Endometrial microvascular endothelial cells (primary cell): ENCODE results near the gene SAP30BP. TPM values are rescaled to one million over a fixed set of nuclear protein-coding genes. Genes with fewer than 3 reads are reported as not detected.

Source experiments
- in situ Hi-C: cut with HindIII; loops from 2 replicates; pipeline ENCODE4 v1.10.0; 2017; ENCODE audit warnings: low sequenced_read_pairs, low pct_unique_long_range_greater_than_20kb; ENCODE audit errors: inconsistent ontology term
- total RNA-seq: library from RNA; depleted of rRNA; stranded (reverse); fragments of >200 nt; gene quantifications from one replicate; pipeline ENCODE4 v1.2.3, GENCODE V29; 2015; ENCODE audit errors: inconsistent ontology term

SAP30BP gene
- total RNA-seq, 1 donor from 2014 or later, result 107 TPM

DNA sequence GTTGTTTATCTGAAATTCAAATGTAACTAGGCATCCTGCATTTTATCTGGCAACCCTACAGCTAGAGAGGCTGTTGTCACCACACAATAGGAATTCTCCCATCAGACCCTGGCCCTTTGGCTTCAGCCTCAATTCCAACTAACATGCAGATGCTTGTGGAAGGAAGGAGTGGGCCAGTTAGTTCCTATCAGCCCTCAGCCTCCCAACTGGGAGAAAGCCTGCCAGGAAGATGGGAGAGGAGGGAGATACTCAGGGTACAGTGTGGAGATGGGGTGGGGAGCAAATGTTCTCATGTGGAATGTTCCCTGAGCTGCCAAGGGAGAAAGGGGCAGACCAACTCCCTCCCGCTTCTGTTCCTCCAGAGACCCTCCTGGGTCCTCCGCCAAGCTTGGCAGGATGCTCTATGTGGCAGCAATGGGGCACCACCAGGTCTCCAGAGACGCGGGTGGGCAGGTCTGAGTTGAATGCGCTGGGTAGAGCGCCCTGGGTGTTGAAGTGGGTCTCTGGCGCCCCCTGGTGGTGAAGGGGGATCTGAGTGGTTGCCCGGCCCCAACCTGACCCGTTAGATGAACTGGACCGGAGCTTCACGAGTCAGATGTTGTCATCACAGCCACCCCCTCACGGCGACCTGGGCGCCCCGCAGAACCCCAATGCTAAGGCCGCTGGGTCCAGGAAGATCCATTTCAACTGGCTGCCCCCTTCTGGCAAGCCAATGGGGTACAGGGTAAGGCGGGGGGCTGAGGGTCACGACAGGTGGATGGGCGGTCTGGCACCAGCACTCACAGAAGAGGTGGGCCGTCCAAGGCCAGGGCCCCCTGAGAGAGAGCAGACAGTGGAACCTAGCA lies 82.6 kb downstream of the SAP30BP start:
- in situ Hi-C loops, result loop anchor here (5.0 kb wide), 1 partner anchor 67 kb away; no protein-coding TSS in a partner anchor

DNA sequence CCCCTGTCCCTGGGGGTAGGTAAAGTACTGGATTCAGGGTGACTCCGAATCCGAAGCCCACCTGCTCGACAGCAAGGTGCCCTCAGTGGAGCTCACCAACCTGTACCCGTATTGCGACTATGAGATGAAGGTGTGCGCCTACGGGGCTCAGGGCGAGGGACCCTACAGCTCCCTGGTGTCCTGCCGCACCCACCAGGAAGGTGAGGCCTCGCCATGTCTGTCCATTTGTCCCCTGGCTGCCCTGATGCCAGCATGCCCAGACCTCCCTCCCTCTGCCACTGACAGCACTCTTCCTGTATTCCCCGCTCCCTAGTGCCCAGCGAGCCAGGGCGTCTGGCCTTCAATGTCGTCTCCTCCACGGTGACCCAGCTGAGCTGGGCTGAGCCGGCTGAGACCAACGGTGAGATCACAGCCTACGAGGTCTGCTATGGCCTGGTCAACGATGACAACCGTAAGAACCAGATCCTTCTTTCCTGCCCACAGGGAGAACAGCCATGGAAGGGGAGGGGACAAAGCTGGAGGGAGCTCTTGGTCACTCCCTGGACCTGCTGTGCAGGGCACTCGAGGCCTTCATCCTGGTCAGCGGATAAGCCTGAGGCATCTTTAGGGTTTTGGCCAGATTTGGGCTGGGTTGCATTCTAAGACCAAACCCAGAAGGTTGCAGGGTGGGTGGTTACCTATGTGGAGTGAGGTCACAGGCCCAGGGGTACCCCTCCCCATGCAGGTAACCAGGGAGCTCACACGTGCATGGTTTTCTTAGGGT lies 83.7 kb downstream of the SAP30BP start:
- in situ Hi-C loops, result no loop called here

DNA sequence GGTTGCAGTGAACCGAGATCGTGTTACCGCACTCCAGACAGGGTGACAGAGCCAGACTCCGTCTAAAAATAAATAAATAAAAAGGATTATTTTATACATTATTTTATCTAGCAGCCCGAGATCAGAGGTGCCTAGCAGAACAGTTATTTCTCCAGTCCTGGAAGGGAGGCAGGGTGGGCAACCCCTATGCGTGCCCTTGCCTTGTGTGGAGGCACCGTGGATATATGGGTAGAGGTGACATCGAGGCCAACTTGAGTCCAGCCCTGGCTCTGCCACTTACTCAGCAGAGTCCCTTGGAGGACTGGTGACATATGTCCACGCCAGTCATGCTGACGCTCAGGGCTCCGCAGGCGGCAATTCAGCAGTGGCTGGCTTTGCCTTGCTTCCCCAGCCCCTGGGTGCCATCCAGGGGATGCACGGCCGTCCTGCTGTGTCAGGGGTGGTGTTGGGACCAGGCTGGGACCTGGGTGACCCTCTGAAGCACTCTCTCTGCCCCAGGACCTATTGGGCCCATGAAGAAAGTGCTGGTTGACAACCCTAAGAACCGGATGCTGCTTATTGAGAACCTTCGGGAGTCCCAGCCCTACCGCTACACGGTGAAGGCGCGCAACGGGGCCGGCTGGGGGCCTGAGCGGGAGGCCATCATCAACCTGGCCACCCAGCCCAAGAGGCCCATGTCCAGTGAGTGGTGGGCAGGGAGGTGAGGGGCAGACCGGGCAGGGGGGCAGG lies 84.7 kb downstream of the SAP30BP start:
- in situ Hi-C loops, result no loop called here

DNA sequence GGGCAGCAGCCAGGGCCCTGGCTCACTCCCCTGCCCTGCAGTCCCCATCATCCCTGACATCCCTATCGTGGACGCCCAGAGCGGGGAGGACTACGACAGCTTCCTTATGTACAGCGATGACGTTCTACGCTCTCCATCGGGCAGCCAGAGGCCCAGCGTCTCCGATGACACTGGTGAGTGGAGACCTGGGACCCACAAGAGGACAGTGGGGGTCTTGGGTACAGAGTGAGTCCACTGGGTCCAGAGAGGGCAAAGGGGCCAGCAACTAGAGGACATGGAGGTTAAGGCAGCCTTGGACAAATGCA lies 85.2 kb downstream of the SAP30BP start:
- in situ Hi-C loops, result no loop called here

DNA sequence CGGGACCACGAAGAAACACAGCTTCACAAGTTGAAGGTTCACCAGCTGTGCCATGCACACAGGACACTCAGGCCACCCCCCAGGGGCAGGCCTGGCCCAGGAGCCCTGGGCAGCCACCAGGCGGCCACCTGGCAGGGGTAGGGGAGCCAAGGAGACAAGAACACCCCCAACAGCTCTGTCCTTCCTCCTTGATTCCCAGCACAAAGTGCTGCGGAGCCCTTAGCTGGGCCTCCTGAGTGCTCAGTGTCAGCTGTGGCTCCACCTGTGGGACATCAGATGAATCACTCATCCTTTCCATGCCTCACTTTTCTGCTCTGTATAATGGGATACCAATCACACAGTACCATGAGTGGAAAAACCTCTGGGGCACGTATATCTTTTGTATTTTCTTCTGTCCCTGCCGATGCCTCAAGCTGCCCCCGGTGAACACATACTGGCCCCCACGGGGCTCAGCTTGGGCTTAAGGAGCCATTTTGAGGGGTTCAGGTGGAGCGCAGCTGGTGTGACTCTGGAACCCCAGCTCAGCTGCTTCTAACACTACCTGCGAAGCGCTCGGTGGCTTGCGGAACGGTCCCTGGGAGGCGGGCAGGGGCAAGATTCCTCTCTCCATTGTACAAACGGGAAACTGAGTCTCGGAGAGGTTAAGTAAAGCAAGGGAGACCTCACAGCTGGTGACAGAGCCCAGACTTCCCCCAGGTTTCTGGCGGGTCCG lies 85.8 kb downstream of the SAP30BP start:
- in situ Hi-C loops, result no loop called here

DNA sequence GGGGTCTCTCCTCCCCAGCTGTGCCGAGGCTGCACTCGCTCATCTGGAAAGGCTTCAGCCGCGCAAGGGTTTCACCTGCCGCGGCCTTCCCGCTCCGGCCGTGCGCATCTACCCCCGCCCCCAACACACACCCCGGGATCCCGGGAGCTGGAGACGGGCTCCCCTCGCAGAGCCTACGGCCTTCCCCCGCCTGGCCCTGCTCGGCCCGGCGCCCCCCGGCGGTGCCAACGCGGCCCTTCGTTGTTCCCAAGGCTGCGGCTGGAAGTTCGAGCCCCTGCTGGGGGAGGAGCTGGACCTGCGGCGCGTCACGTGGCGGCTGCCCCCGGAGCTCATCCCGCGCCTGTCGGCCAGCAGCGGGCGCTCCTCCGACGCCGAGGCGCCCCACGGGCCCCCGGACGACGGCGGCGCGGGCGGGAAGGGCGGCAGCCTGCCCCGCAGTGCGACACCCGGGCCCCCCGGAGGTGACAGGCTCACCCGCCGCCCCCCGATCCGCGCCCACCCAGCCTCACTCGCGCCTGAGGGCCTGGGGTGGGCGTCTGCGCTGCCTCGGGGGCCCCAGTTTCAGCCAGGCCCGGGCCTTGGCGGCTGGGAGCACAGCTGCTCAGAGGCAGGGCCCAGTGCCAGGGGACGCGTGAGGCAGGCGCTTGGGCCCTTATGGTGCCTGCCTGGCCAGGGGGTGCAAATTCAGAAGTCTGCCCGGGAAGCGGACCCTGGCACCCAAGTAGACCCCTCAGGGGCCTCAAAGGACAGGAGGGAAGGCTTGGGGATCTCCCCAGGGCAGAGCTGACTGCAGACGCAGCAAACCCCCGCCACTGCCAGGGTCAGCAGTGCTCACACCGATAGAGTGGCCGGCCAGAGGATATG lies 86.6 kb downstream of the SAP30BP start:
- in situ Hi-C loops, result no loop called here

DNA sequence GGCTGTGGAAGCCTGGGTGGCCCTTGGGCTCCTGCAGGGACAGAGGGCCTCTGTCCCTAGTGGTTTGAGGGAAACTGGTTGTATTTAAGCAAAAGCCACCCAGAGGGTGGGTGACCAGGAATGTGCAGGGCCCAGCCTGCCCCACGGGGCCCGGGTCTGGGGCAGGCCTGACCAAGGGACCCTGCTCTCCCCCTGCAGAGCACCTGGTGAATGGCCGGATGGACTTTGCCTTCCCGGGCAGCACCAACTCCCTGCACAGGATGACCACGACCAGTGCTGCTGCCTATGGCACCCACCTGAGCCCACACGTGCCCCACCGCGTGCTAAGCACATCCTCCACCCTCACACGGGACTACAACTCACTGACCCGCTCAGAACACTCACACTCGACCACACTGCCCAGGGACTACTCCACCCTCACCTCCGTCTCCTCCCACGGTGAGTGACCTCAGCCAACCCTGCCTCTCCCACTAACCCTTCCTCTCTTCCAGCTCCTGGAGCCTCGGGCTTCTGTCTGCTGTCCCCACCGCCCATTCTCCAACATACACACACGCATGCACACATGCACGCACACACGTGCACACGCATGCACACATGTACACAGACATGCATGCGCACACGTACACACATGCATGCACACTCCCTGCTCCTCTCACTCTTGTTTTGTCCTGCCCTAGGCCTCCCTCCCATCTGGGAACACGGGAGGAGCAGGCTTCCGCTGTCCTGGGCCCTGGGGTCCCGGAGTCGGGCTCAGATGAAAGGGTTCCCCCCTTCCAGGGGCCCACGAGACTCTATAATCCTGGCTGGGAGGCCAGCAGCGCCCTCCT lies 87.5 kb downstream of the SAP30BP start:
- in situ Hi-C loops, result no loop called here

DNA sequence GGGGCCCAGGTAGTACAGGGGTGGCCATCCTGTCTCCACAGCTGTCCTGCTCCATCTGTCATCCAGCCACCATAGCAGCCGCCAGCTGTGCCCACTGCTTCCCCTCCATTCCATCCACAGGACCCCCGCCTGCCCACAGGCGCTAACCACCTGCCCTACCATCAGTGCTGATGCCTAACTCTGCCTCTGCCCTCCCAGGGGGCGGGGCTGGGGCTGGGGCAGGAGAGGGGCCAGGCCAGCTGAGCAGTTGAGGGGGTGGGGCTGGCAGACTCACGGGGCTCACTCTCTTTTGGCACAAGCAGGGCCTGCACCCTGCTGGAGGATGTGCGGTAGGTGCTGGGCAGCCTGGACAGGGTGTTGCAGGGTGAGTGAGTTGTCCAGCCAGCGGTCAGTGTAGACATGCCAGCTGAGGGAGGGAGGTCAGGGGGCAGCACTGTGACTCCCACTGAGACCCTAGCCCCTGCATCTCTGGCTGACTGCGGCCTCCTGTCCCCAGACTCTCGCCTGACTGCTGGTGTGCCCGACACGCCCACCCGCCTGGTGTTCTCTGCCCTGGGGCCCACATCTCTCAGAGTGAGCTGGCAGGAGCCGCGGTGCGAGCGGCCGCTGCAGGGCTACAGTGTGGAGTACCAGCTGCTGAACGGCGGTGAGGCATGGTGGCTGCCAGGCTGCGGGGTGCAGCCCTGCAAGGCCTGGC lies 88.2 kb downstream of the SAP30BP start:
- in situ Hi-C loops, result no loop called here

DNA sequence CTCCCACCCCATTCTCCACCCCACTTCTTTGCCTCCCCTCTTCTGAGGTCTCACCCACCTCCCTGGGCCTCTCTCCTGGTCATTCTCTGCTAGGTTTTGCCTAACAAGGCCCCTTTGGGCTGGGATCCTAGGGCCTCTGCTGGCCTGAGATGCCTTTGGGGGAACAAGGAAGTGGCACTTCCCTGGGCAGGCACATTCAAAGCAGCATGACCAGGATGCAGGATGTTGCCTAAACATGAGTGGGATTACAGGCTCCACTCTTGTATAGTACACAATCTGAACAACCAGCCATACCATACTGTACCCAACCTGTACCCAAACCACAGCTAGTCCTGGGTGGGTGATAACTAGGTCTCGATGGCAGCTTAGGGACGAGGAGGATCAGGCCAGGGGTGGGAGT lies 88.9 kb downstream of the SAP30BP start:
- in situ Hi-C loops, result no loop called here

DNA sequence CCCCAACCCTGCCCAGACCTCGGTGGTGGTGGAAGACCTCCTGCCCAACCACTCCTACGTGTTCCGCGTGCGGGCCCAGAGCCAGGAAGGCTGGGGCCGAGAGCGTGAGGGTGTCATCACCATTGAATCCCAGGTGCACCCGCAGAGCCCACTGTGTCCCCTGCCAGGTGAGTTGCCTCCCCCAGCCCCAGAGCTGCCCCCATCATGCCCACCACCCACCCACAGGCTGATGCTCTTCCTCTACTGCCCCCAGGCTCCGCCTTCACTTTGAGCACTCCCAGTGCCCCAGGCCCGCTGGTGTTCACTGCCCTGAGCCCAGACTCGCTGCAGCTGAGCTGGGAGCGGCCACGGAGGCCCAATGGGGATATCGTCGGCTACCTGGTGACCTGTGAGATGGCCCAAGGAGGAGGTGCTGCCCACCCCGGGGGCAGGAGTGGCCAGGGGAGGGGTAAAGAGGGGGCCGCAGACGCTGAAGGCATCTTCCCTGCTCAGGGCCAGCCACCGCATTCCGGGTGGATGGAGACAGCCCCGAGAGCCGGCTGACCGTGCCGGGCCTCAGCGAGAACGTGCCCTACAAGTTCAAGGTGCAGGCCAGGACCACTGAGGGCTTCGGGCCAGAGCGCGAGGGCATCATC lies 89.4 kb downstream of the SAP30BP start:
- in situ Hi-C loops, result no loop called here

DNA sequence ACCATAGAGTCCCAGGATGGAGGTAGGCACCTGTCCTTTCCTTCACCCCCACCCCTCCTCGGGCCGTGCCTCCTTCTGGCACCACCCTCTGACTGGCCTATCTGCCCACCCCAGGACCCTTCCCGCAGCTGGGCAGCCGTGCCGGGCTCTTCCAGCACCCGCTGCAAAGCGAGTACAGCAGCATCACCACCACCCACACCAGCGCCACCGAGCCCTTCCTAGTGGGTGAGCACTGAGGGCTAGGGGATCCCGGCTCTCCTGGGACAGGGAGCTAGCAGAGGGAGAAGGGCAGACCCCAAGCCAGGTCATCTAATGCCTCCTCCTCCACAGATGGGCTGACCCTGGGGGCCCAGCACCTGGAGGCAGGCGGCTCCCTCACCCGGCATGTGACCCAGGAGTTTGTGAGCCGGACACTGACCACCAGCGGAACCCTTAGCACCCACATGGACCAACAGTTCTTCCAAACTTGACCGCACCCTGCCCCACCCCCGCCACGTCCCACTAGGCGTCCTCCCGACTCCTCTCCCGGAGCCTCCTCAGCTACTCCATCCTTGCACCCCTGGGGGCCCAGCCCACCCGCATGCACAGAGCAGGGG lies 90.0 kb downstream of the SAP30BP start:
- in situ Hi-C loops, result no loop called here

Other genes with a start within 250 kb of the SAP30BP start
- gene TMEM94, start 210.7 kb upstream of the SAP30BP start, total RNA-seq, result 40.7 TPM
- gene CASKIN2, start 151.8 kb upstream of the SAP30BP start, total RNA-seq, result 24.1 TPM
- 54.8 TPM for gene TSEN54, start 150.8 kb upstream of the SAP30BP start, total RNA-seq
- gene LLGL2, start 141.6 kb upstream of the SAP30BP start, total RNA-seq, result 1.2 TPM
- under 0.01 TPM for gene MYO15B, start 79.5 kb upstream of the SAP30BP start, total RNA-seq
- gene SMIM5, start 33.9 kb upstream of the SAP30BP start, total RNA-seq, result not detected
- gene RECQL5, start 184 bp upstream of the SAP30BP start, total RNA-seq, result 9.8 TPM
- gene ITGB4, start 54.1 kb downstream of the SAP30BP start, total RNA-seq, result 2.4 TPM
- gene GALK1, start 97.9 kb downstream of the SAP30BP start, total RNA-seq, result 65.8 TPM
- gene UNK, start 117.5 kb downstream of the SAP30BP start, total RNA-seq, result 53.0 TPM
- gene UNC13D, start 177.1 kb downstream of the SAP30BP start, total RNA-seq, result 0.09 TPM
- 50.3 TPM for gene WBP2, start 188.0 kb downstream of the SAP30BP start, total RNA-seq
- gene TRIM47, start 211.2 kb downstream of the SAP30BP start, total RNA-seq, result 53.3 TPM
- 26.3 TPM for gene TRIM65, start 229.6 kb downstream of the SAP30BP start, total RNA-seq
- 44.7 TPM for gene MRPL38, start 237.5 kb downstream of the SAP30BP start, total RNA-seq